Amniotic stem cell (primary cell): ENCODE results near the gene RAI1.
"Not testable (repeated sequence)": the region's sequence is repeated elsewhere in the genome, so short reads cannot be mapped to it uniquely, and the experiment has no call there.

Experiments used
- DNase-seq: peaks from one replicate; lab custom pipeline; 2025; lab: John Stamatoyannopoulos, UW

RAI1 gene

GRCh38 chr17:17665255-17665654 is 16.0 kb upstream of the RAI1 start:
- DNase-seq = no peak

GRCh38 chr17:17666111-17666714 is 15.0 kb upstream of the RAI1 start:
- peak; percentile 23 for DNase-seq

GRCh38 chr17:17667231-17667630 is 14.0 kb upstream of the RAI1 start:
- DNase-seq = no peak

- DNase-seq = no peak
Measured at GRCh38 chr17:17667947-17668346, 13.3 kb upstream of the RAI1 start.

GRCh38 chr17:17668358-17668757 is 12.9 kb upstream of the RAI1 start:
- no peak for DNase-seq

GRCh38 chr17:17668775-17669579 is 12.3 kb upstream of the RAI1 start:
- no peak for DNase-seq

GRCh38 chr17:17669580-17670235 is 11.6 kb upstream of the RAI1 start:
- DNase-seq = no peak

GRCh38 chr17:17670701-17671305 is 10.5 kb upstream of the RAI1 start:
- no peak for DNase-seq

- no peak for DNase-seq
Measured at GRCh38 chr17:17671369-17672129, 9.7 kb upstream of the RAI1 start.

GRCh38 chr17:17672453-17673368 is 8.5 kb upstream of the RAI1 start:
- DNase-seq = no peak

- no peak for DNase-seq
Measured at GRCh38 chr17:17675416-17675815, 5.8 kb upstream of the RAI1 start.

- DNase-seq = no peak
Measured at GRCh38 chr17:17675925-17676534, 5.2 kb upstream of the RAI1 start.

GRCh38 chr17:17676752-17677151 is 4.5 kb upstream of the RAI1 start:
- DNase-seq = no peak

- no peak for DNase-seq
Measured at GRCh38 chr17:17677299-17678040, 3.8 kb upstream of the RAI1 start.

- not testable (repeated sequence) for DNase-seq
Measured at GRCh38 chr17:17678063-17678699, 3.1 kb upstream of the RAI1 start.

GRCh38 chr17:17679243-17679642 is 2.0 kb upstream of the RAI1 start:
- no peak for DNase-seq

GRCh38 chr17:17679748-17680147 is 1.5 kb upstream of the RAI1 start:
- no peak for DNase-seq

- DNase-seq = no peak
Measured at GRCh38 chr17:17680477-17681186, 626 bp upstream of the RAI1 start.
